ENCODE measurements around the gene METTL22. TPM values are rescaled to one million over a fixed set of nuclear protein-coding genes. Genes with fewer than 3 reads are reported as not detected.

The METTL22 gene
- total and polyA plus RNA-seq, 4 donors, result 17.9 to 39.4 (median 32.4) TPM

GRCh38 chr16:8579559-8579958, 41.9 kb upstream of the METTL22 start:
- H3K4me1 ChIP-seq (ENCODE audit: control insufficient read depth in 5 of 5, insufficient read depth in 5 of 5, low read length in 5 of 5), result no peaks in the 10 kb centered on the region
- 84 to 88% methylated on average over 9 of the region's 9 CpGs for WGBS, 2 donors
- H3K36me3 ChIP-seq (ENCODE audit: control insufficient read depth in 4 of 4, insufficient read depth in 4 of 4, low read length in 4 of 4), result no peaks in the 10 kb centered on the region
- TF ChIP-seq CTCF (IDR thresholded peaks at IDR 0.05; ENCODE audit: control extremely low read depth, extremely low read depth), result no peak
- H3K27me3 ChIP-seq (ENCODE audit: control insufficient read depth in 3 of 3, insufficient read depth in 3 of 3, low read length in 2 of 3), result peaks cover 0 to 13% (median 0%) of the 10 kb centered on the region in 3 donors
- peaks cover 0 to 3% (median 0%) of the 10 kb centered on the region in 4 donors for H3K9me3 ChIP-seq (ENCODE audit: control insufficient read depth in 4 of 4, insufficient read depth in 3 of 4, low read length in 3 of 4)
- H3K4me3 ChIP-seq, result no peak overlapping the region
- DNase-seq (no peak), ATAC-seq (ENCODE audit: insufficient read depth, low FRiP score) (no peak)
- H3K9ac ChIP-seq (ENCODE audit: insufficient read depth in 1 of 2, low read length in 2 of 2), result no peak overlapping the region
- H3K27ac ChIP-seq (ENCODE audit: low read depth in 1 of 2, low read length in 1 of 2), result no peak overlapping the region

GRCh38 chr16:8581831-8582580, 39.5 kb upstream of the METTL22 start:
- 8 to 25% methylated on average over 6 of the region's 6 CpGs for WGBS, 2 donors

GRCh38 chr16:8583199-8583598, 38.3 kb upstream of the METTL22 start:
- no peak overlapping the region for H3K9ac ChIP-seq (ENCODE audit: insufficient read depth in 1 of 2, low read length in 2 of 2)
- no peak for TF ChIP-seq CTCF (IDR thresholded peaks at IDR 0.05; ENCODE audit: control extremely low read depth, extremely low read depth)
- peaks cover 0 to 21% (median 6%) of the 10 kb centered on the region in 3 donors for H3K27me3 ChIP-seq (ENCODE audit: control insufficient read depth in 3 of 3, insufficient read depth in 3 of 3, low read length in 2 of 3)
- H3K4me1 ChIP-seq (ENCODE audit: control insufficient read depth in 5 of 5, insufficient read depth in 5 of 5, low read length in 5 of 5), result no peaks in the 10 kb centered on the region
- DNase-seq, result no peak
- peaks cover 0 to 1% (median 0%) of the 10 kb centered on the region in 4 donors for H3K9me3 ChIP-seq (ENCODE audit: control insufficient read depth in 4 of 4, insufficient read depth in 3 of 4, low read length in 3 of 4)
- 83 to 91% methylated on average over 3 of the region's 3 CpGs for WGBS, 2 donors
- ATAC-seq (ENCODE audit: insufficient read depth, low FRiP score), result no peak
- H3K4me3 ChIP-seq, result no peak overlapping the region
- no peak overlapping the region for H3K27ac ChIP-seq (ENCODE audit: low read depth in 1 of 2, low read length in 1 of 2)
- H3K36me3 ChIP-seq (ENCODE audit: control insufficient read depth in 4 of 4, insufficient read depth in 4 of 4, low read length in 4 of 4), result no peaks in the 10 kb centered on the region

More at GRCh38 chr16:8581831-8582580, 39.5 kb upstream of the METTL22 start:
- no peaks in the 10 kb centered on the region for H3K36me3 ChIP-seq (ENCODE audit: control insufficient read depth in 4 of 4, insufficient read depth in 4 of 4, low read length in 4 of 4)
- peaks cover 0 to 3% (median 0%) of the 10 kb centered on the region in 4 donors for H3K9me3 ChIP-seq (ENCODE audit: control insufficient read depth in 4 of 4, insufficient read depth in 3 of 4, low read length in 3 of 4)
- no peak overlapping the region for H3K4me3 ChIP-seq
- no peaks in the 10 kb centered on the region for H3K4me1 ChIP-seq (ENCODE audit: control insufficient read depth in 5 of 5, insufficient read depth in 5 of 5, low read length in 5 of 5)
- H3K9ac ChIP-seq (ENCODE audit: insufficient read depth in 1 of 2, low read length in 2 of 2), result no peak overlapping the region
- DNase-seq, result no peak
- peaks cover 0 to 9% (median under 1%) of the 10 kb centered on the region in 3 donors for H3K27me3 ChIP-seq (ENCODE audit: control insufficient read depth in 3 of 3, insufficient read depth in 3 of 3, low read length in 2 of 3)
- ATAC-seq (ENCODE audit: insufficient read depth, low FRiP score), result peak; percentile 47
- H3K27ac ChIP-seq (ENCODE audit: low read depth in 1 of 2, low read length in 1 of 2), result no peak overlapping the region
- TF ChIP-seq CTCF (IDR thresholded peaks at IDR 0.05; ENCODE audit: control extremely low read depth, extremely low read depth), result no peak
